Measurements from ENCODE around the gene ELP6. TPM values are rescaled to one million over a fixed set of nuclear protein-coding genes. Genes with fewer than 3 reads are reported as not detected.
"Not testable (repeated sequence)": the region's sequence is repeated elsewhere in the genome, so short reads cannot be mapped to it uniquely, and the experiment has no call there.

The ELP6 gene
- polyA plus RNA-seq, 1 of the 3 experiments (the other 2 are of a cell fraction): 79.8 TPM

GRCh38 chr3:47459534-47460085, 53.9 kb downstream of the ELP6 start:
- H4K20me1 ChIP-seq (ENCODE audit: insufficient read depth); H3K4me1 ChIP-seq (ENCODE audit: control insufficient read depth in 1 of 2, insufficient read depth in 2 of 2, low read depth in 1 of 2, low read length in 1 of 2); H2AFZ ChIP-seq (ENCODE audit: low read depth); H3K4me2 ChIP-seq; DNase-seq; H3K4me3 ChIP-seq (ENCODE audit: low read depth in 2 of 2, low read length in 1 of 2); H3K9me2 ChIP-seq; H3K9ac ChIP-seq; H3K27ac ChIP-seq (ENCODE audit: low read depth in 2 of 2, low read length in 1 of 2); H3K36me3 ChIP-seq (replicated peaks in 1 of 2; ENCODE audit: control insufficient read depth in 1 of 2, insufficient read depth in 2 of 2, low read length in 1 of 2); H3K9me3 ChIP-seq; H3F3A ChIP-seq (replicated peaks; ENCODE audit: insufficient read depth); POLR2A ChIA-PET; H3K27me3 ChIP-seq (ENCODE audit: insufficient read depth): not testable (repeated sequence)
- peaks cover 82% of the 10 kb centered on the region for H3K79me2 ChIP-seq (ENCODE audit: insufficient read depth)
- 97% methylated on average over 9 of the region's 9 CpGs for WGBS (ENCODE audit: low lambda C conversion rate)
- CTCF ChIA-PET: interaction anchor here (0.6 to 1.1 kb wide), 2 partner anchors 38 to 1039 kb away, joined by 3 to 4 read pairs; no protein-coding TSS in a partner anchor

- Histone ChIP-seq H3K27ac (ENCODE audit: low read depth in 2 of 2, low read length in 1 of 2) (no peak overlapping the region), H3K9me3 (no peaks in the 10 kb centered on the region), H4K20me1 (ENCODE audit: insufficient read depth) (peaks cover 15% of the 10 kb centered on the region; the same call in 1 of the 2 replicates), H3F3A (replicated peaks; ENCODE audit: insufficient read depth) (no peaks in the 10 kb centered on the region), H2AFZ (ENCODE audit: low read depth) (no peak overlapping the region), H3K27me3 (ENCODE audit: insufficient read depth) (no peaks in the 10 kb centered on the region), H3K4me1 (ENCODE audit: control insufficient read depth in 1 of 2, insufficient read depth in 2 of 2, low read depth in 1 of 2, low read length in 1 of 2) (no peaks in the 10 kb centered on the region), H3K79me2 (ENCODE audit: insufficient read depth) (peaks cover 83% of the 10 kb centered on the region), H3K9me2 (no peaks in the 10 kb centered on the region), H3K36me3 (replicated peaks in 1 of 2; ENCODE audit: control insufficient read depth in 1 of 2, insufficient read depth in 2 of 2, low read length in 1 of 2) (no peaks in the 10 kb centered on the region), H3K9ac (no peak overlapping the region), H3K4me2 (no peak overlapping the region), H3K4me3 (ENCODE audit: low read depth in 2 of 2, low read length in 1 of 2) (no peak overlapping the region)
- TF ChIP-seq MAX (IDR thresholded peaks at IDR 0.05; ENCODE audit: low read depth) (no peak), POLR2AphosphoS5 (IDR thresholded peaks at IDR 0.05; ENCODE audit: low read depth, low read length) (no peak), RFX5 (IDR thresholded peaks at IDR 0.05; ENCODE audit: low read length) (no peak), REST (IDR thresholded peaks at IDR 0.05; ENCODE audit: low read depth, low read length) (no peak), ELF1 (IDR thresholded peaks at IDR 0.05) (no peak), NFIC (IDR thresholded peaks at IDR 0.05; ENCODE audit: borderline replicate concordance) (no peak), TCF12 (IDR thresholded peaks at IDR 0.05) (no peak), GATA2 (CRISPR knock-in tag; IDR thresholded peaks at IDR 0.05) (no peak), CHD2 (IDR thresholded peaks at IDR 0.05; ENCODE audit: low read length, partially characterized antibody) (no peak), SIN3A (IDR thresholded peaks at IDR 0.05; ENCODE audit: borderline replicate concordance, low read depth, low read length) (no peak), JUND (IDR thresholded peaks at IDR 0.05) (no peak), USF2 (IDR thresholded peaks at IDR 0.05; ENCODE audit: borderline replicate concordance, low read depth, low read length) (no peak), TAF1 (IDR thresholded peaks at IDR 0.05; ENCODE audit: borderline replicate concordance, low read depth, low read length) (no peak), RAD21 (IDR thresholded peaks at IDR 0.05; ENCODE audit: low read length) (no peak), TEAD4 (IDR thresholded peaks at IDR 0.05; ENCODE audit: borderline replicate concordance, insufficient read depth) (no peak), FOSL2 (IDR thresholded peaks at IDR 0.05; ENCODE audit: borderline replicate concordance, low read depth) (no peak)
- POLR2A ChIA-PET: no interaction called here
- DNase-seq: no peak
- CTCF ChIA-PET: interaction anchor here (1.0 to 1.9 kb wide), 4 partner anchors 18 to 37 kb away, joined by 3 to 4 read pairs (median 4); partner anchors contain the start of gene SCAP
These were observed 56.5 kb downstream of the ELP6 start for GRCh38 chr3:47456984-47457383.
